ENCODE data around the gene SLX4IP. TPM values are rescaled to one million over a fixed set of nuclear protein-coding genes. Genes with fewer than 3 reads are reported as not detected.

Gene SLX4IP
- total RNA-seq, 1 experiment from 2014 or later, result 11.1 TPM

GRCh38 chr20:10469056-10469455, 34.0 kb downstream of the SLX4IP start:
- ChIA-PET RAD21 (ENCODE audit: low non-redundant PET in 1 of 2, low total read pairs in 2 of 2, uncharacterized antibody in 2 of 2, unreplicated experiment in 2 of 2) (interaction anchor here in 1 of 2 experiments (0.8 kb wide), 1 partner anchor 34 kb away, joined by 3 read pairs; the partner anchor contains the start of gene SLX4IP), POLR2A (no interaction called here), CTCF (interaction anchor here (1.6 kb wide), 1 partner anchor 68 kb away, joined by 6 read pairs; no protein-coding TSS in a partner anchor)
- H3K4me1 ChIP-seq (ENCODE audit: control insufficient read depth in 1 of 2, insufficient read depth in 2 of 2, low read length in 2 of 2), result peaks cover 38% of the 10 kb centered on the region in 2 experiments
- H3K4me2 ChIP-seq (ENCODE audit: low read length), result peak overlapping the region; percentile 49; the same call in 1 of the 2 replicates
- TF ChIP-seq SRF (IDR thresholded peaks at IDR 0.05; ENCODE audit: low read depth), result no peak
- TF ChIP-seq JUND (IDR thresholded peaks at IDR 0.05), result no peak
- TF ChIP-seq, protein P1, sequence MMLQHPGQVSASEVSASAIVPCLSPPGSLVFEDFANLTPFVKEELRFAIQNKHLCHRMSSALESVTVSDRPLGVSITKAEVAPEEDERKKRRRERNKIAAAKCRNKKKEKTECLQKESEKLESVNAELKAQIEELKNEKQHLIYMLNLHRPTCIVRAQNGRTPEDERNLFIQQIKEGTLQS (IDR thresholded peaks at IDR 0.05), result no peak
- TF ChIP-seq SP1 (IDR thresholded peaks at IDR 0.05; ENCODE audit: low read depth), result no peak
- no peak for TF ChIP-seq POLR2AphosphoS5 (IDR thresholded peaks at IDR 0.05; ENCODE audit: low read depth, low read length)
- no peak for TF ChIP-seq MAX (IDR thresholded peaks at IDR 0.05)
- no peak for TF ChIP-seq ZBTB33 (IDR thresholded peaks at IDR 0.05; ENCODE audit: extremely low read depth, insufficient replicate concordance, low read length)
- TF ChIP-seq EGR1 (IDR thresholded peaks at IDR 0.05; ENCODE audit: low read depth), result no peak
- TF ChIP-seq, protein P2, sequence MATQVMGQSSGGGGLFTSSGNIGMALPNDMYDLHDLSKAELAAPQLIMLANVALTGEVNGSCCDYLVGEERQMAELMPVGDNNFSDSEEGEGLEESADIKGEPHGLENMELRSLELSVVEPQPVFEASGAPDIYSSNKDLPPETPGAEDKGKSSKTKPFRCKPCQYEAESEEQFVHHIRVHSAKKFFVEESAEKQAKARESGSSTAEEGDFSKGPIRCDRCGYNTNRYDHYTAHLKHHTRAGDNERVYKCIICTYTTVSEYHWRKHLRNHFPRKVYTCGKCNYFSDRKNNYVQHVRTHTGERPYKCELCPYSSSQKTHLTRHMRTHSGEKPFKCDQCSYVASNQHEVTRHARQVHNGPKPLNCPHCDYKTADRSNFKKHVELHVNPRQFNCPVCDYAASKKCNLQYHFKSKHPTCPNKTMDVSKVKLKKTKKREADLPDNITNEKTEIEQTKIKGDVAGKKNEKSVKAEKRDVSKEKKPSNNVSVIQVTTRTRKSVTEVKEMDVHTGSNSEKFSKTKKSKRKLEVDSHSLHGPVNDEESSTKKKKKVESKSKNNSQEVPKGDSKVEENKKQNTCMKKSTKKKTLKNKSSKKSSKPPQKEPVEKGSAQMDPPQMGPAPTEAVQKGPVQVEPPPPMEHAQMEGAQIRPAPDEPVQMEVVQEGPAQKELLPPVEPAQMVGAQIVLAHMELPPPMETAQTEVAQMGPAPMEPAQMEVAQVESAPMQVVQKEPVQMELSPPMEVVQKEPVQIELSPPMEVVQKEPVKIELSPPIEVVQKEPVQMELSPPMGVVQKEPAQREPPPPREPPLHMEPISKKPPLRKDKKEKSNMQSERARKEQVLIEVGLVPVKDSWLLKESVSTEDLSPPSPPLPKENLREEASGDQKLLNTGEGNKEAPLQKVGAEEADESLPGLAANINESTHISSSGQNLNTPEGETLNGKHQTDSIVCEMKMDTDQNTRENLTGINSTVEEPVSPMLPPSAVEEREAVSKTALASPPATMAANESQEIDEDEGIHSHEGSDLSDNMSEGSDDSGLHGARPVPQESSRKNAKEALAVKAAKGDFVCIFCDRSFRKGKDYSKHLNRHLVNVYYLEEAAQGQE (IDR thresholded peaks at IDR 0.05; ENCODE audit: low read depth), result no peak
- no peak for TF ChIP-seq FOSL1 (IDR thresholded peaks at IDR 0.05; ENCODE audit: low read depth)
- no peak for TF ChIP-seq CEBPB (IDR thresholded peaks at IDR 0.05; ENCODE audit: low read depth)
- no peak for TF ChIP-seq EZH2phosphoT487 (IDR thresholded peaks at IDR 0.05; ENCODE audit: borderline replicate concordance)
- no peak for TF ChIP-seq TCF7L2 (IDR thresholded peaks at IDR 0.05; ENCODE audit: borderline replicate concordance, extremely low read depth, insufficient read depth, insufficient read length)
- no peak for TF ChIP-seq ZNF274 (IDR thresholded peaks at IDR 0.05; ENCODE audit: low read depth, low read length)
- TF ChIP-seq SIN3A (IDR thresholded peaks at IDR 0.05; ENCODE audit: low read depth), result no peak
- TF ChIP-seq ZFX (IDR thresholded peaks at IDR 0.05), result no peak
- no peak for TF ChIP-seq YY1 (IDR thresholded peaks at IDR 0.05; ENCODE audit: extremely low read depth, insufficient replicate concordance, low read depth, low read length)
- no peak for TF ChIP-seq CBX3 (IDR thresholded peaks at IDR 0.05; ENCODE audit: low read depth)
- no peak for TF ChIP-seq POLR2A (IDR thresholded peaks at IDR 0.05; ENCODE audit: borderline replicate concordance, extremely low read depth, insufficient read depth, insufficient read length)
- no peak for TF ChIP-seq EZH2 (IDR thresholded peaks at IDR 0.05)
- no peak overlapping the region for H3K4me3 ChIP-seq (replicated peaks in 1 of 2; ENCODE audit: low read depth in 1 of 2, low read length in 2 of 2)
- intact Hi-C loops (cut with micrococcal nuclease), result loop anchor here (1.0 to 10.0 kb wide), 3 partner anchors 72 to 1075 kb away; no protein-coding TSS in a partner anchor
- no peak for DNase-seq (ENCODE audit: low read depth, low spot score)
- peak overlapping the region; percentile 48; the same call in 1 of the 2 replicates for H3K27ac ChIP-seq (ENCODE audit: low read depth, low read length)
- no peaks in the 10 kb centered on the region for H3K27me3 ChIP-seq (ENCODE audit: insufficient read depth, low read length)
- no peaks in the 10 kb centered on the region for H3K36me3 ChIP-seq (ENCODE audit: control insufficient read depth in 1 of 2, insufficient read depth in 2 of 2, low read length in 2 of 2)
- H3K9me3 ChIP-seq (ENCODE audit: control insufficient read depth in 1 of 2, insufficient read depth in 1 of 2, low read depth in 1 of 2, low read length in 2 of 2), result no peaks in the 10 kb centered on the region
- H4K20me1 ChIP-seq (ENCODE audit: insufficient read depth), result no peaks in the 10 kb centered on the region
- no peaks in the 10 kb centered on the region for H3K9me2 ChIP-seq (ENCODE audit: insufficient read depth)
- BruUV-seq (replicated peaks), result no TSS peak
- no peak for ATAC-seq
- H3K9ac ChIP-seq (ENCODE audit: low read length), result no peak overlapping the region
- peaks cover 4% of the 10 kb centered on the region; the same call in 1 of the 2 replicates for H3K79me2 ChIP-seq (ENCODE audit: insufficient read depth, low read length)
- H2AFZ ChIP-seq (ENCODE audit: low read depth, low read length, poor library complexity, severe bottlenecking), result no peak overlapping the region

All from HCT116 (cell line).